Nephron progenitor cell (in vitro differentiated cells): ENCODE measurements around the gene SYT7.

Source experiments
- DNase-seq: peaks from one replicate; pipeline ENCODE4 v3.0.0; 2021
- H3K27ac Mint-ChIP-seq: 2 replicates; pipeline ENCODE4 v1.8.0; 2021; ENCODE audit warnings: mild to moderate bottlenecking, moderate library complexity, mixed read lengths
- H3K27me3 Mint-ChIP-seq: 2 replicates; pipeline ENCODE4 v1.8.0; 2021; ENCODE audit warnings: mild to moderate bottlenecking, low read depth, mixed read lengths; ENCODE audit not compliant: poor library complexity
- H3K36me3 Mint-ChIP-seq: 2 replicates; pipeline ENCODE4 v1.8.0; 2021; ENCODE audit warnings: low read depth, mixed read lengths
- H3K4me1 Mint-ChIP-seq: 2 replicates; pipeline ENCODE4 v1.8.0; 2021; ENCODE audit warnings: mixed read lengths
- H3K4me3 Mint-ChIP-seq: 2 replicates; pipeline ENCODE4 v1.8.0; 2021; ENCODE audit warnings: mild to moderate bottlenecking, moderate library complexity, mixed read lengths
- H3K9me3 Mint-ChIP-seq: 2 replicates; pipeline ENCODE4 v1.8.0; 2021; ENCODE audit warnings: mild to moderate bottlenecking, moderate library complexity, mixed read lengths
- TF ChIP-seq, protein P1 (sequence below): fragments of 200-600 bp; sonication (generic); IDR thresholded peaks from 2 replicates; pipeline ENCODE4 v1.5.0; 2021; ENCODE audit warnings: antibody characterized with exemption

The SYT7 gene

DNA sequence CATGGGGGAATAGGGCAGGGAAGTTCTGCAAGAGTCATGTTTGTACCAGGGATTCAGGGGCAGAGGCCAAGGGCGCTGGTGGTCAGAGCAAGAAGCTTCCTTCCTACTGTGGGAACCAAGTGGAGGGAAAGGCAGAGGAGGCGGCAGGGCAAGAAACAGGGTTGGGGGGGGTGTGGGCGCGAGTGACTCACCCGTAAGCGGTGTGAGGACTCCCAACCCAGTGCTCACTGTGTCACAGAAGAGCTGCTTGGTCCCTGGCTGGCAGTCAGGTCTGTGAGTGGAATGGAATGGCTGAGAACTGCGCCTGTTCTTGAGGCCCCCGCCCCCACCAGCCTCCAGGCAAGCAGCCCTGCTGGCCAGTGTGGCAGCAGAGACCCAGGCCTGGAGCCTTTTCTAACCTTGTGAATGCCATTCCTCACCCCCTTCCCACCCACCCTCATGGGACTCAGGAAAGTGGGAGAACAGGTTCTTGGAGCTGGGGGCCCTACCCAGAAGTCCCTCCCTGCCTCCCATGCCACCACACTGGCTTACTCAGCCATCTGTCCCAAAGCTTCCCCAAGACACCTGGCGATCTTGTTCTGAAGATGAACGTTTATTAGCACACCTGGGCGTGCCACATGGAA lies 67.6 kb downstream of the SYT7 start:
- no peaks in the 10 kb centered on the region for H3K36me3 Mint-ChIP-seq
- peak overlapping the region; percentile 2 for H3K27ac Mint-ChIP-seq
- peaks cover 12% of the 10 kb centered on the region for H3K27me3 Mint-ChIP-seq
- H3K9me3 Mint-ChIP-seq: no peaks in the 10 kb centered on the region
- TF ChIP-seq, protein P1, sequence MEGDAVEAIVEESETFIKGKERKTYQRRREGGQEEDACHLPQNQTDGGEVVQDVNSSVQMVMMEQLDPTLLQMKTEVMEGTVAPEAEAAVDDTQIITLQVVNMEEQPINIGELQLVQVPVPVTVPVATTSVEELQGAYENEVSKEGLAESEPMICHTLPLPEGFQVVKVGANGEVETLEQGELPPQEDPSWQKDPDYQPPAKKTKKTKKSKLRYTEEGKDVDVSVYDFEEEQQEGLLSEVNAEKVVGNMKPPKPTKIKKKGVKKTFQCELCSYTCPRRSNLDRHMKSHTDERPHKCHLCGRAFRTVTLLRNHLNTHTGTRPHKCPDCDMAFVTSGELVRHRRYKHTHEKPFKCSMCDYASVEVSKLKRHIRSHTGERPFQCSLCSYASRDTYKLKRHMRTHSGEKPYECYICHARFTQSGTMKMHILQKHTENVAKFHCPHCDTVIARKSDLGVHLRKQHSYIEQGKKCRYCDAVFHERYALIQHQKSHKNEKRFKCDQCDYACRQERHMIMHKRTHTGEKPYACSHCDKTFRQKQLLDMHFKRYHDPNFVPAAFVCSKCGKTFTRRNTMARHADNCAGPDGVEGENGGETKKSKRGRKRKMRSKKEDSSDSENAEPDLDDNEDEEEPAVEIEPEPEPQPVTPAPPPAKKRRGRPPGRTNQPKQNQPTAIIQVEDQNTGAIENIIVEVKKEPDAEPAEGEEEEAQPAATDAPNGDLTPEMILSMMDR: no peak
- no peak for DNase-seq
- H3K4me1 Mint-ChIP-seq: peaks cover 71% of the 10 kb centered on the region
- no peak overlapping the region for H3K4me3 Mint-ChIP-seq

DNA sequence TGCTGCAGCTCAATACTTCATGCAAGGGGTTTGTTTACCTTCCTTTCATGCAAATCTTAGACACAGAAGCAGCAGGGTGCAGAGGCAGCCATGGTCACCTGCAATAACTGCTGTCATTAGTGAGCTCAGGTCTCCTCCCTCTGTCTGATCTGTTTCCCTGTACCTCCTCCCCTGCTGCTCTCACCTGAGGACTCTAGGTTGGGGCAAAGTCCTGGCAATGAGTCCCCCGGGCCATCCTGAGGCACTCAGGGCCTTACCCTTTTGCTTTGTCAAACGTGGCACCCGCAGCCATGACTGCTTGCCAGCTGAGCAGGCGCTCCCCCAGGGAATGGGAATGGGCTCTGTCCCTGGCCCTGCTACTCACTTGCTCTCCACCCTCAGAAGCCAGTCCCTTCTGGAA lies 68.4 kb downstream of the SYT7 start:
- TF ChIP-seq, protein P1: no peak
- no peaks in the 10 kb centered on the region for H3K36me3 Mint-ChIP-seq
- H3K27ac Mint-ChIP-seq: no peak overlapping the region
- peaks cover 73% of the 10 kb centered on the region for H3K4me1 Mint-ChIP-seq
- H3K9me3 Mint-ChIP-seq: no peaks in the 10 kb centered on the region
- no peak for DNase-seq
- peaks cover 20% of the 10 kb centered on the region for H3K27me3 Mint-ChIP-seq
- H3K4me3 Mint-ChIP-seq: no peak overlapping the region

DNA sequence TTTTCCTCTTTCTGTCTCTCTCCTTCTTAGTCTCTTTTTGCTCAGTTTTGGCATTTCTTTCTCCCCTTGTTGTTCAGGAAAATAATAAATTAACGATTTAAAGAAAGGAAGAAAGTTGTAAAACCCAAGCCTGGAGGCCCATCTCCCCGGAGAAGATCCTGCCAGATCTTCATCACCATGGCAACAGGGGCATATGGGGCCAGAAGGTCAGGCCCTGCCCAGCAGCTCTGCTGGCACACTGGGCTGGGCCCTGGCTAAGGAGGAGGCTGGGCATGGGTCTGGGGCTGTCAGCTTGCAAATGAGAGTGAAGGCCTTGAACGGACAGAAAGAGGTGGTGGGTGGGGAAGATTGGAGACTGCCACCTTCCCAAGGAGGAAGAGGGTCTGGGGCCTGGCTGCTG lies 69.5 kb downstream of the SYT7 start:
- peaks cover 25% of the 10 kb centered on the region for H3K27me3 Mint-ChIP-seq

DNA sequence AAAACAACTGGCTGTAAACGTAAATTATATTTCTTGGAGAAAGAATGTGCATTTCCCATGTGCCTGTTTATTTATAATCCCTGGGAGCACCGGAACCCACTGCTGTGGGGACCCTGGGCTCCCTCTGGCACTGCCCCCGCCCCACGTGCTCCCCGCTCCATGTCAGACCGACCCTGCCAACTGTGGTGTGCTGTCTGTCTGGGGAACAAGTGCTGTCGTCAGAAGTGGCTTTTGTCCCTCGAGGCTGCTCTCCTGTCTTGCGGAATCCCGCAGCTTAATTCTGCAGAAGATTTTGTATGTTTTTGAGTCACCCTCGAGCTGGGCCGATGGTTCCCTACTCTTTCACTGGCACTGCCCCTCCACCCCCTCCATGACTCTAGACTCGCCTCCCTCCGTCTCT lies 69.9 kb downstream of the SYT7 start:
- Mint-ChIP-seq H3K27ac (peak overlapping the region; percentile 11), H3K9me3 (no peaks in the 10 kb centered on the region), H3K27me3 (peaks cover 26% of the 10 kb centered on the region), H3K4me1 (peaks cover 72% of the 10 kb centered on the region), H3K4me3 (peak overlapping the region; percentile 64), H3K36me3 (no peaks in the 10 kb centered on the region)
- DNase-seq: no peak
- TF ChIP-seq, protein P1: no peak

More for the DNA sequence above, 69.5 kb downstream of the SYT7 start:
- no peaks in the 10 kb centered on the region for H3K9me3 Mint-ChIP-seq
- H3K4me3 Mint-ChIP-seq: peak overlapping the region; percentile 64
- H3K4me1 Mint-ChIP-seq: peaks cover 69% of the 10 kb centered on the region
- peak overlapping the region; percentile 49 for H3K27ac Mint-ChIP-seq
- no peak for DNase-seq
- TF ChIP-seq, protein P1: no peak
- H3K36me3 Mint-ChIP-seq: no peaks in the 10 kb centered on the region

DNA sequence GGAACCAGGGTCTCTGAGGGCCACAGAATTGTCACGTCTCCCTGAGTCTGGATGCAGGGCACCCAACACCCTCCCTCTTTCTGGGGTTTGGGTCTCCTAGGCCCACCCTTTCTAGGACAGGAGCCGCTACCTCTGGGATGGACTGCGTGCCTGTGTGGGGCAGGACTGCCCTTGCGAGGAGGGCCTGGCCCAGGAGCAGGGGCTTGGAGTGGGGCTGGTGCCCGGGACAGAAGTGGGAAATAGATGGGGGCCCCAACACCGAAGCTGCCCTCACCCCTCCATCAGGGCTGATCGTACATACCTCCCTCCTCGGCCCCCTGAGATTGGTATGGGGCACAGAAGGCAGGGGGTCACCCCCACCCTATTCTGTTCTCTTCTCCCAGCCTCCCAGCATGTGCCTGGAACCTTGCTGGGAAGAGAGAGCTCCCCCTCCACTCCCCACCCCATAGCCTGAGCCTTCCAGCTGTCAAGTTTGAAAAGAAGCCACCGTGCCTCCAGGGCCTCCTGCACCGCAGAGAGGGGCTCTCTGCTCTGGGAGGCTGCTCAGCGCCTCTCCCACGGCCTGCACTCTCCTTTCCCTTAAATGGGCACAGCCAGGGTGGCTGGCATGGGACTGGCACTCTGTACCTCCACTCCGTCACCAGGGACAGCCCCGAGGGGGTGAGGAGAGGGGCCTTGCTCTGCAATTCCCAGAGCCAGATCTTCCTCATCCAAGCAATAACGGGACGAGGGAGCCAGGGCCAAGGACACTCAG lies 70.5 kb downstream of the SYT7 start:
- DNase-seq: no peak
- Mint-ChIP-seq H3K36me3 (no peaks in the 10 kb centered on the region), H3K9me3 (no peaks in the 10 kb centered on the region), H3K27ac (peak overlapping the region; percentile 39), H3K4me1 (peaks cover 74% of the 10 kb centered on the region), H3K27me3 (peaks cover 26% of the 10 kb centered on the region), H3K4me3 (peak overlapping the region; percentile 52)
- TF ChIP-seq, protein P1: no peak
